ENCODE data around the gene CAMSAP3. TPM values are rescaled to one million over a fixed set of nuclear protein-coding genes. Genes with fewer than 3 reads are reported as not detected.

CAMSAP3 gene
- polyA plus RNA-seq, 1 of the 3 experiments (the other 2 are of a cell fraction), result 0.08 TPM

DNA sequence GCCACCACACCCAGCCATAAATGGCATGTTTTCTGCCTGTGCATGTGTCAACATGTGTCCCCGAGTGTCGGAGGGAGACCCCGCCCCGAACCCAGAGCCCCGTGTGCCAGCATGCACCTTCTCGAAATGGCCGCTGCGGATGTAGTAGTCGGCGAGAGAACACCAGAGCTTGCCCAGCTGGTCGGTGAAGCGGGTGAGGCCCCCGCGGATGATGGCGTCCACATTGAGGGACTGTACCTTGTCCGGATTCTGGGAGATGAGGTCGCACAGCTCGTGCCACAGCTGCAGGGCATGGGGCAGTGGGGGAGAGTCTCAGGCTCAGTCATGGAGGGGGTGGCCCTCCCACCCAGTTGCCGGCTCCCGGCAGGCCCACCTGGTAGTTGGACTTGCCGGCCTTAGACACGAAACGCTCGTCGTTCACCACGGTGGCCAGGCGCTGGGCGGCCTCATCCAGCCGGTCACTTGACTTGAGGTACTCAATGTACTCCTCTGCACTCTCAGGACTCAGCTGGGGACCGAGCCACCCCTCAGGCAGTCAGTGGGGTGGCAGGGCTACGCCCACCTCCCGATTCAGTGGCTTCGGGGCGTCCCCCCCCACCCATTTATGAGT is 30.2 kb downstream of the CAMSAP3 start:
- WGBS (ENCODE audit: low lambda C conversion rate), result 93% methylated on average over 15 of the region's 34 CpGs
- Histone ChIP-seq H3K79me2 (ENCODE audit: insufficient read depth) (peaks cover 46% of the 10 kb centered on the region), H3K27ac (ENCODE audit: low read depth in 2 of 2, low read length in 1 of 2) (no peak overlapping the region), H3K4me3 (ENCODE audit: low read depth in 2 of 2, low read length in 1 of 2) (no peak overlapping the region), H3K9ac (no peak overlapping the region), H3K4me1 (ENCODE audit: control insufficient read depth in 1 of 2, insufficient read depth in 2 of 2, low read depth in 1 of 2, low read length in 1 of 2) (peaks cover 8 to 20% of the 10 kb centered on the region in 2 experiments; a peak in 2 of 4 replicates), H3K9me2 (no peaks in the 10 kb centered on the region), H4K20me1 (ENCODE audit: insufficient read depth) (0 out of 2 replicates have a peak, but pooled peaks cover 5% of the 10 kb centered on the region), H3F3A (replicated peaks; ENCODE audit: insufficient read depth) (no peaks in the 10 kb centered on the region), H3K36me3 (replicated peaks in 1 of 2; ENCODE audit: control insufficient read depth in 1 of 2, insufficient read depth in 2 of 2, low read length in 1 of 2) (peaks cover 3 to 48% of the 10 kb centered on the region in 2 experiments), H3K9me3 (no peaks in the 10 kb centered on the region), H3K4me2 (no peak overlapping the region), H2AFZ (ENCODE audit: low read depth) (no peak overlapping the region), H3K27me3 (ENCODE audit: insufficient read depth) (no peaks in the 10 kb centered on the region)
- ChIA-PET POLR2A (no interaction called here), CTCF (interaction anchor here (2.0 to 2.2 kb wide), 2 partner anchors 26 to 55 kb away, joined by 6 read pairs; partner anchors contain the start of gene TRAPPC5)
- TF ChIP-seq, protein P1, sequence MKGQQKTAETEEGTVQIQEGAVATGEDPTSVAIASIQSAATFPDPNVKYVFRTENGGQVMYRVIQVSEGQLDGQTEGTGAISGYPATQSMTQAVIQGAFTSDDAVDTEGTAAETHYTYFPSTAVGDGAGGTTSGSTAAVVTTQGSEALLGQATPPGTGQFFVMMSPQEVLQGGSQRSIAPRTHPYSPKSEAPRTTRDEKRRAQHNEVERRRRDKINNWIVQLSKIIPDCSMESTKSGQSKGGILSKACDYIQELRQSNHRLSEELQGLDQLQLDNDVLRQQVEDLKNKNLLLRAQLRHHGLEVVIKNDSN (IDR thresholded peaks at IDR 0.05; ENCODE audit: borderline replicate concordance, low read depth), result no peak
- TF ChIP-seq, protein P2, sequence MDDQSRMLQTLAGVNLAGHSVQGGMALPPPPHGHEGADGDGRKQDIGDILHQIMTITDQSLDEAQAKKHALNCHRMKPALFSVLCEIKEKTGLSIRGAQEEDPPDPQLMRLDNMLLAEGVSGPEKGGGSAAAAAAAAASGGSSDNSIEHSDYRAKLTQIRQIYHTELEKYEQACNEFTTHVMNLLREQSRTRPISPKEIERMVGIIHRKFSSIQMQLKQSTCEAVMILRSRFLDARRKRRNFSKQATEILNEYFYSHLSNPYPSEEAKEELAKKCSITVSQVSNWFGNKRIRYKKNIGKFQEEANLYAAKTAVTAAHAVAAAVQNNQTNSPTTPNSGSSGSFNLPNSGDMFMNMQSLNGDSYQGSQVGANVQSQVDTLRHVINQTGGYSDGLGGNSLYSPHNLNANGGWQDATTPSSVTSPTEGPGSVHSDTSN (IDR thresholded peaks at IDR 0.05), result no peak
- DNase-seq, result no peak

DNA sequence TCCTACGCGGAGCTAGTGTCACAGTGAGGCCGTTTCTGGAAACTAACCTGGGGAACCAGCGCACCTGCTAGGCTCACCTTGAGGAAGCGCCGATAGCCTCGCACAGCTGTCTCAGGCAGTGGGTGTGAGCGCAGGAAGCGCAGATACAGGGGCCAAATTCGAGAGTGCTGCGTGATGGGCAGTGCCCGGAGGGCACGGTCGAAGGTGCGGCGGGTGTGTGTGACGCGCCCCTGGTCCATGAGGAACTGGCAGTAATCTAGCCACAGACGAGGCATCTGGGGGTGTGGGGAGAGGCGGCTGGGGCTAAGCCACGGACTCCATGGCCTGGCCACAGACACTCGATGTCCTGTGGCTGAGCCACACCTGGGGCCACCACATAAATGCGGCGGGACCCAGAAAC is 31.5 kb downstream of the CAMSAP3 start:
- CTCF ChIA-PET, result interaction anchor here (1.2 to 2.0 kb wide), 3 partner anchors 25 to 59 kb away, joined by 4 to 9 read pairs (median 6); partner anchors contain the start of gene TRAPPC5
- Histone ChIP-seq H3K79me2 (ENCODE audit: insufficient read depth) (peaks cover 49% of the 10 kb centered on the region), H2AFZ (ENCODE audit: low read depth) (no peak overlapping the region)
- TF ChIP-seq FOXM1 (IDR thresholded peaks at IDR 0.05; ENCODE audit: low read depth), result no peak
- TF ChIP-seq RCOR1 (IDR thresholded peaks at IDR 0.05; ENCODE audit: low read length), result no peak
- TF ChIP-seq ELF1 (IDR thresholded peaks at IDR 0.05), result no peak
- TF ChIP-seq GATA2 (CRISPR knock-in tag; IDR thresholded peaks at IDR 0.05), result no peak
- TF ChIP-seq MEF2A (IDR thresholded peaks at IDR 0.05; ENCODE audit: borderline replicate concordance, low read depth), result no peak
- no peak for TF ChIP-seq EZH2phosphoT487 (IDR thresholded peaks at IDR 0.05; ENCODE audit: borderline replicate concordance, low read depth)
- TF ChIP-seq SMC3 (IDR thresholded peaks at IDR 0.05; ENCODE audit: low read depth, low read length), result no peak
- TF ChIP-seq, protein P3, sequence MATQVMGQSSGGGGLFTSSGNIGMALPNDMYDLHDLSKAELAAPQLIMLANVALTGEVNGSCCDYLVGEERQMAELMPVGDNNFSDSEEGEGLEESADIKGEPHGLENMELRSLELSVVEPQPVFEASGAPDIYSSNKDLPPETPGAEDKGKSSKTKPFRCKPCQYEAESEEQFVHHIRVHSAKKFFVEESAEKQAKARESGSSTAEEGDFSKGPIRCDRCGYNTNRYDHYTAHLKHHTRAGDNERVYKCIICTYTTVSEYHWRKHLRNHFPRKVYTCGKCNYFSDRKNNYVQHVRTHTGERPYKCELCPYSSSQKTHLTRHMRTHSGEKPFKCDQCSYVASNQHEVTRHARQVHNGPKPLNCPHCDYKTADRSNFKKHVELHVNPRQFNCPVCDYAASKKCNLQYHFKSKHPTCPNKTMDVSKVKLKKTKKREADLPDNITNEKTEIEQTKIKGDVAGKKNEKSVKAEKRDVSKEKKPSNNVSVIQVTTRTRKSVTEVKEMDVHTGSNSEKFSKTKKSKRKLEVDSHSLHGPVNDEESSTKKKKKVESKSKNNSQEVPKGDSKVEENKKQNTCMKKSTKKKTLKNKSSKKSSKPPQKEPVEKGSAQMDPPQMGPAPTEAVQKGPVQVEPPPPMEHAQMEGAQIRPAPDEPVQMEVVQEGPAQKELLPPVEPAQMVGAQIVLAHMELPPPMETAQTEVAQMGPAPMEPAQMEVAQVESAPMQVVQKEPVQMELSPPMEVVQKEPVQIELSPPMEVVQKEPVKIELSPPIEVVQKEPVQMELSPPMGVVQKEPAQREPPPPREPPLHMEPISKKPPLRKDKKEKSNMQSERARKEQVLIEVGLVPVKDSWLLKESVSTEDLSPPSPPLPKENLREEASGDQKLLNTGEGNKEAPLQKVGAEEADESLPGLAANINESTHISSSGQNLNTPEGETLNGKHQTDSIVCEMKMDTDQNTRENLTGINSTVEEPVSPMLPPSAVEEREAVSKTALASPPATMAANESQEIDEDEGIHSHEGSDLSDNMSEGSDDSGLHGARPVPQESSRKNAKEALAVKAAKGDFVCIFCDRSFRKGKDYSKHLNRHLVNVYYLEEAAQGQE (IDR thresholded peaks at IDR 0.05; ENCODE audit: low read depth, low read length), result no peak
- no peak for TF ChIP-seq MXI1 (IDR thresholded peaks at IDR 0.05; ENCODE audit: low read depth, low read length)
- TF ChIP-seq EP300 (IDR thresholded peaks at IDR 0.05; ENCODE audit: borderline replicate concordance in 1 of 2, low read depth in 1 of 2, low read length in 1 of 2), result no peak
- no peak for TF ChIP-seq RXRA (IDR thresholded peaks at IDR 0.05; ENCODE audit: borderline replicate concordance, low read depth)
- TF ChIP-seq, protein P1 (IDR thresholded peaks at IDR 0.05; ENCODE audit: borderline replicate concordance, low read depth), result no peak
- TF ChIP-seq NRF1 (IDR thresholded peaks at IDR 0.05; ENCODE audit: low read depth, low read length), result no peak
- TF ChIP-seq NFIC (IDR thresholded peaks at IDR 0.05; ENCODE audit: borderline replicate concordance), result no peak
- no peak for TF ChIP-seq TEAD4 (IDR thresholded peaks at IDR 0.05; ENCODE audit: borderline replicate concordance, insufficient read depth)
- TF ChIP-seq JUND (IDR thresholded peaks at IDR 0.05), result no peak
- TF ChIP-seq POLR2AphosphoS5 (IDR thresholded peaks at IDR 0.05; ENCODE audit: low read depth, low read length), result no peak
- no peak for TF ChIP-seq CHD2 (IDR thresholded peaks at IDR 0.05; ENCODE audit: low read length, partially characterized antibody)
- no peak for TF ChIP-seq RAD21 (IDR thresholded peaks at IDR 0.05; ENCODE audit: low read length)

More for the DNA sequence above, 31.5 kb downstream of the CAMSAP3 start:
- H3K27me3 ChIP-seq (ENCODE audit: insufficient read depth), result no peaks in the 10 kb centered on the region
- H3K4me2 ChIP-seq, result no peak overlapping the region
- H3K4me1 ChIP-seq (ENCODE audit: control insufficient read depth in 1 of 2, insufficient read depth in 2 of 2, low read depth in 1 of 2, low read length in 1 of 2), result peaks cover 8 to 20% of the 10 kb centered on the region in 2 experiments; a peak in 2 of 4 replicates
- POLR2A ChIA-PET, result interaction anchor here (1.1 kb wide), 1 partner anchor 8 kb away, joined by 4 read pairs; no protein-coding TSS in a partner anchor
- no peak for DNase-seq
- H3K9me2 ChIP-seq, result no peaks in the 10 kb centered on the region
- peaks cover 0 to 37% of the 10 kb centered on the region in 2 experiments for H3K36me3 ChIP-seq (replicated peaks in 1 of 2; ENCODE audit: control insufficient read depth in 1 of 2, insufficient read depth in 2 of 2, low read length in 1 of 2)
- H3K27ac ChIP-seq (ENCODE audit: low read depth in 2 of 2, low read length in 1 of 2), result no peak overlapping the region
- WGBS (ENCODE audit: low lambda C conversion rate), result 91% methylated on average over 19 of the region's 24 CpGs
- H3K9me3 ChIP-seq, result no peaks in the 10 kb centered on the region
- 0 out of 2 replicates have a peak, but pooled peaks cover 5% of the 10 kb centered on the region for H4K20me1 ChIP-seq (ENCODE audit: insufficient read depth)
- no peaks in the 10 kb centered on the region for H3F3A ChIP-seq (replicated peaks; ENCODE audit: insufficient read depth)
- no peak overlapping the region for H3K4me3 ChIP-seq (ENCODE audit: low read depth in 2 of 2, low read length in 1 of 2)
- no peak overlapping the region for H3K9ac ChIP-seq

All from SK-N-SH (cell line).